IPS DF 19.7 (cell line): ENCODE results near the gene CD180.

ENCODE experiments used
- DNase-seq: peaks from one replicate; pipeline ENCODE4 v3.0.0-alpha.2; 2013; ENCODE audit warnings: low read depth, low spot score

CD180 gene

GRCh38 chr5:67196537-67197059, at the start of gene CD180:
CD180 (minus strand) TSS chr5:67196799; CDS start chr5:67196641, 158 bp downstream.
- no peak for DNase-seq

DNA sequence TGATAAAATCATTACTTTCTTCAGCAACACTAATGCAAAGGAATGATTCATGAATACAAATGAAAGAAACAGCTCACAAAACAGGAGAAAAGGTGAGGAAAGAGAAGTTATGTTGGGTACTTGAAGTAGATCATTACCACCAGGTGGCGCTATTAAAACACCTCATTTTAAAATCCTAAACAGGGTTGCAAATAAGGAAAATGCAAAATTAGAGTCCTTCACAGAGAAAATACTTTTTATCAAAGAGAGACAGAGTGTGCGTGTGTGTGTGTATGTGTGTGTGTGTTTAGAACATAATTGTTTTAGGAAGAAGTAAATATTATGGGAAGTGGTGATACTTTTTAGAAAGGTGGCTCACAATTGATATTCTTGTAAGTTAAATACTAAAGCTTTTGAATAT, 49.5 kb upstream of the CD180 start:
- DNase-seq: peak; percentile 7

DNA sequence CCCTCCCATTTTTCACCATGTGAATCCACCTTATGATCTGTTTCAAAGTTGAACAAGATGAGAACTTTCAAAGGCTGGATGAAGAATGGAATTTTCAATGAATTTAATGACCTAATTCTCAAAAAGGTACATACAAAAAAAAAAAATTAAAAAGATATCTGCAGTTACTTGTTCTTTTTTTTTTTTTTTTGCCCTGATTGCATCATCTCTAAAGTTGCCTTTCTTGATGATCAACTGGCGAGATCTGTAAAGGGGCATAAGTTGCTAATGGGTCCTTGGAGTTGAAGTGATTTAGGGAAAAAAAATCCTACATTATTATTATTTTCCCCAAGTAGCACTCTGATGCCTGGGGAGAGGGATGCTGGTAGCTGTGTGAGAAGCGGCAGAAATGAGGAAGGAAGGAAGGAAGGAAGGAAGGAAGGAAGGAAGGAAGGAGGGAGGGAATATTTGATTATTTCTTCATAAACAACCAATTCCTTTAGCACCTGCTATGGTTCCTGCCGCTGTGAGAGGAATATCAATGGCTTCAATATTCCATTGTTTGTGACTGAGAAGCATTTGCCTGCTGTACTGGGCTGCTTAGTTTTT, 48.8 kb upstream of the CD180 start:
- no peak for DNase-seq

GRCh38 chr5:67244345-67244793, 47.8 kb upstream of the CD180 start:
- DNase-seq: no peak

GRCh38 chr5:67243944-67244343, 47.3 kb upstream of the CD180 start:
- no peak for DNase-seq

DNA sequence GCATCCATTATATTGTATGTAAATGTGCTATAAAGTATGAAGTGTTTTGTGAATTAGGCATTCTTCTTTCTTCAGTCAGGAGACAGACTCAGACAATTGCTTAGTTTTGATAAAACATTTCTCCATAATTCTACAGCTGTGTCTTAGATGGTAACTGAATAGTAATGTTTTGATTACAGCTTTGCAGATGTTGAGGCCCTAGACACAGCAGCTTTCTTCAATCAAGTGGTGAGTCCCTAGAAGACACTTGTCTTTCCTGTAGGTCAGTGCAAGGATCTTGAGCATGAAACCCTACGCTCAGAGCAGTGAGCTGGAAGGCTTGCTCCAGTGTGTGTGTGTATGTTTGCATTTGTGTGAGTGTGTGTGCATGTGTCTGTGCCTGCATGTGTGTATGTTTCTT, 46.8 kb upstream of the CD180 start:
- no peak for DNase-seq

GRCh38 chr5:67241326-67241725, 44.7 kb upstream of the CD180 start:
- DNase-seq: no peak

- DNase-seq: no peak
Measured at GRCh38 chr5:67240846-67241245, 44.2 kb upstream of the CD180 start.

GRCh38 chr5:67240065-67240464, 43.5 kb upstream of the CD180 start:
- DNase-seq: no peak

DNA sequence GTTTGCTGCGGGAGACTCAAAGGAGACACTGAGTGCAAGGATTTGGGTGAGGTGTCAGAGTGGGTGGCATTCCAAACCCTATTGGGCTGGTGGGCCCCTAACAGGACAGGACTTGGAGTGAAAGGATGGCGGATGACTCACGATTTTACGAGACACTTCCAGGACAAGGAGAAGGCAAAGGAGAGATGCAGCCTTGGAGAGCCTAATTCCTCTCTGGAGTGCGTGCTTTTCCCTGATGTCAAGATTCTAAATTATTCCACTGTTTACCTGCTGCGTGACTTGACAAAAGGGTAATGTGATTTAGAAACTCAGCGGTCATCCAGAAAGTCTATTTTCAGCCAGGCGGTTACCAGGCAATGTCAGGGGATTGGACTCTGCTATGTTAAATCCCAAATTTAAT, 41.6 kb upstream of the CD180 start:
- no peak for DNase-seq

GRCh38 chr5:67235399-67236110, 39.0 kb upstream of the CD180 start:
- no peak for DNase-seq

GRCh38 chr5:67234671-67235176, 38.1 kb upstream of the CD180 start:
- DNase-seq: no peak

GRCh38 chr5:67233075-67233474, 36.5 kb upstream of the CD180 start:
- DNase-seq: no peak

- no peak for DNase-seq
Measured at GRCh38 chr5:67223211-67223610, 26.6 kb upstream of the CD180 start.

DNA sequence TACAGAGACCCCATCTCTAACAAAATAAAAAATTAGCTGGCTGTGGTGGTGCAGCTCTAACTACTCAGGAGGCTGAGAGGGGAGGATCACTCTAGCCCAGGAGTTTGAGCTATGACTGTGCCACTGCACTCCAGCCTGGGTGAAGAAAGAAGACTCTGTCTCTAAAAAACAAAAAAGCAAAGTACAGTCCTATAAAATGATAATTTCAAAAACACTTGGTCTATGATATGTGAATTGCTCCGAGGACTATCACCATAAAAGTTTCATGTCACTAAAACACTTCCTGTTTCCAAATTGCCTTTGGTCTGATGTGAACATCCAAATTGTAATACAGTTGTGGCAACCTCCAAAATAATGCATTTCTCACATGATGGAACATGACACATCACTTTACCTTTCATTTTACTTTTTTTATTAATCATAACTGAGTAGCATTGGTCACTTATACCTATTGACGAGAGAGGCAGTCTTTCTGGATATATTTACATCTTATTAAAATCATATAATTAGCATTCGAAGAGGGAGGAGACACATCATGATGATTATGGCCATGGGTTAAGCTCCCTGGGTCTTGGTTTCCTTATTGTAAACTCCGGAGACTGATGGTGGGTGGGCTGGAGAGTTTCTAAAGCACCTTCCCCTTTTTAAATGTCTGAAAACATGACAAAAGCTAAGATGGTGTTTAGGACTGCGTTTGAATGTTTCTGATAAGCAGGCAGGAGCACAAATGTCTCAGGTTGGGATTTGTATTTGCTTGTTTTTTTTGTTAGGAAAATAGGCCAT, 25.8 kb upstream of the CD180 start:
- no peak for DNase-seq

- no peak for DNase-seq
Measured at GRCh38 chr5:67221487-67222242, 25.1 kb upstream of the CD180 start.

GRCh38 chr5:67216564-67216963, 20.0 kb upstream of the CD180 start:
- no peak for DNase-seq

DNA sequence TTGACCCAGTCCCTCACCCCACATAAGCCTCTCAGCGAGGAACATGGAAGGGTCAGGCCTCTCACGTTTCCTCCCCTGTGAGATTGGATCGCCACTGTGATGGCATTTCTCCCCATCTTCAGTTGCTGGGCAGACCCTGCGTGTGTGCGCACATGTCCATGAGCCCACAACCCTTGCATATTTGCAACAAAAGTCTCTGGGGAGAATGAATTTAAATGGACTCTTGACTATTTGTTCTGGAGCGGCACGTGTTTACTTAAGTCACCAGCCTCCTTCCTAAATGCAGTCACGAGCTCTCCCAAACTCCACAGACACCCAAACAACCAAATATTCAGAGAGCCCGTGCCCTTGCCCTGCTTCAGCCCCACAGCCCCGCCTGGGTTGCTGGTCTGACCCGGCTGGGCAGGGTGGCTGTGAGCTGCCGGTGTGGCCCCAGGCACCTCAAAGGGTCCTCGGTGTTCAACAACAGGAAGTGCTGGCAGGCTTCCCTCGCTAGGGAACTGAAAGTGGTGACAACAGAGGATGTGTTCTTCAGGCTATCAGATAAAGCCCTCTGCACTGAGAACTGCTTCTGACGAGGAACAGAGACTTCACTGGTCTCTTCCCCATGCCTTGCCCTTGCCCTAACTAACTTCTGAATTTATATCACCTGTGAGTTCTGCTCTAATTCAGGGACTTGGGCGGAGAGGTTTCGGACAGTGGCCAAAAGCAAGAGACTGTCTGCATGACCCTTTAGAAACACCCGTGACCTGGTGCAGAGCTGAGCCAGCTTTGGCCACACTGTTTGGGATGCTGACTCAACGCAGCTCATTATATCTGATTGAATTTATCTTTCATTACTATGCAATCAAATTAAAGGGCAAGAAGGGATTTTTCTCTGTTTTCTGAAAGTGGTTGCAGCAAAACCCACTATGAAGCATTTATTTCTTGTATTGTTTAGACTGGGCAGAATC, 19.2 kb upstream of the CD180 start:
- no peak for DNase-seq

DNA sequence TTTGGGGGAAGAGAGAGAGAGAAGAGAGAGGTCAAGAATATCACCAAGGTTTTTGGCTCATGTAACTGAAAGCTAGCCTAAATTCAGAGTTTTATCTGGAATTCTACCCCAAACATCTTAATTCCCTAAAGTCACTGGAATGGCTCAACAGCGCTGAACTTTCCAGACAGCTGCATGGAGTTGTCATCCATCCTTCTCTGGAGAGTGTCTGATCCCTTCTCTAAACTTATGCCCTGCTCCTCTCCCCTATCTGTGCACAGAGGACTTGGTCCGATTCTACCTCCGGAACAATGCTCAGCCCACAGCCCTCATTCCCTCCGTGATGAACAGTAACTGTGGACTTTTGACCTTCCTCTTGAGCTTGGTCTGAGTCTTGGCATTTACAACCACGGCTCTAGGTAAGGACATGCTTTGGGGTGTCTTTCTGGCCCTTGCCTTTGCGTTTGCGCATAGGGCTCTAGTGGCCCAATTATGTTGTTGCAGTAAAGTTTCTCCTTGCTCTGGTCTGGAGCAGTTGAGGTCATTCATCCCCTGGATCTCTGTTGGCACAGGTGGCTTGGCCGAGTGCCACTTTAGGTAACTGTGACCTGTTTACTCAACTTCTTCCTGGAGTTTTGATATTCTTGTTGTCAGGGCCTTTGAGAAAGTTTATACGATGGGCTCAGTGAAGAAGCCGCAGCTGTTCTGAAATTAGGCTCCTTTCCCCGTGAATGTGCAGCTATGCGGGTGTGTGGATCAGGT, 18.3 kb upstream of the CD180 start:
- no peak for DNase-seq

GRCh38 chr5:67214036-67214435, 17.4 kb upstream of the CD180 start:
- DNase-seq: no peak
